ENCODE measurements around the gene STEAP1.

DNA sequence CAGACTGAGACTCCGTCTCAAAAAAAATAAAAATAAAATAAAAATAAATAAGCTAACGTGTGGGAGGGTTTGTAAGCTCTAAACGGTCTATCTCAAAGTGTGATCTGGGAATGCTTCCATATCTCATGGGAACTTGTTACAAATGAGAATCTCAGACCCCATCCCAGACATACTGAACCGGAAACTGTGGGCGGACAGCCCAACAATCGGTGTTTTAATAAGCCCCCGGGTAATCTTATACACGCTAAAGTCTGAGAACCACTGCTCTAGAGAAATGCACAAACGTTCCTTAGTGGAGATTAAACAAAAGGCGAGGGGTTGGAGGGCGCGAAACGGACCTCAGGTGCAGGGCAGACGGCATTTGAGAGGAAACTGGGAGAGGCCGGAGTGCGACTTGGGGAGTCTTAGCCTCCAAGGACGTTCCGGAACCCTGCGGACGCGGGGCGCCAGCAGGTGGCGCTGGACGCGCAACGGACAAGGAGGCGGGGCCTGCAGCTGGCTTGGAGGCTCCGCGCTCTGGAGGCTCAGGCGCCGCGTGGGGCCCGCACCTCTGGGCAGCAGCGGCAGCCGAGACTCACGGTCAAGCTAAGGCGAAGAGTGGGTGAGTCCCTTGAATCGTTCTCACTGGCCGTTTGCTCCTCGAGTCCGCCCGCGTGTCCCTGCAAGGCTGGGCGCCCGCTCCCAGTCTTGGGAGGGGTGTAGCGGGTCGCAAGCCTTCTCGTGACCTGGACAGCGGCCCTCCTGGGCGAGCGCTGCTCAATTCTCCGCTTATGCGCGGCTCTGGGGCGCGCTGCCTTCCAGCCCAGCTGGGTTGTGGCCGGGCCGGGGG lies at the start of gene STEAP1:
- TF ChIP-seq, protein P1, sequence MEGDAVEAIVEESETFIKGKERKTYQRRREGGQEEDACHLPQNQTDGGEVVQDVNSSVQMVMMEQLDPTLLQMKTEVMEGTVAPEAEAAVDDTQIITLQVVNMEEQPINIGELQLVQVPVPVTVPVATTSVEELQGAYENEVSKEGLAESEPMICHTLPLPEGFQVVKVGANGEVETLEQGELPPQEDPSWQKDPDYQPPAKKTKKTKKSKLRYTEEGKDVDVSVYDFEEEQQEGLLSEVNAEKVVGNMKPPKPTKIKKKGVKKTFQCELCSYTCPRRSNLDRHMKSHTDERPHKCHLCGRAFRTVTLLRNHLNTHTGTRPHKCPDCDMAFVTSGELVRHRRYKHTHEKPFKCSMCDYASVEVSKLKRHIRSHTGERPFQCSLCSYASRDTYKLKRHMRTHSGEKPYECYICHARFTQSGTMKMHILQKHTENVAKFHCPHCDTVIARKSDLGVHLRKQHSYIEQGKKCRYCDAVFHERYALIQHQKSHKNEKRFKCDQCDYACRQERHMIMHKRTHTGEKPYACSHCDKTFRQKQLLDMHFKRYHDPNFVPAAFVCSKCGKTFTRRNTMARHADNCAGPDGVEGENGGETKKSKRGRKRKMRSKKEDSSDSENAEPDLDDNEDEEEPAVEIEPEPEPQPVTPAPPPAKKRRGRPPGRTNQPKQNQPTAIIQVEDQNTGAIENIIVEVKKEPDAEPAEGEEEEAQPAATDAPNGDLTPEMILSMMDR (IDR thresholded peaks at IDR 0.05): peak; percentile 88 to 95 (median 90)
- TF ChIP-seq POLR2A (IDR thresholded peaks at IDR 0.05): peak in 1 of 2 donors; percentile 20

Measured in tibial nerve (tissue), 3 donors.